ENCODE data around the gene FNIP1.

DNA sequence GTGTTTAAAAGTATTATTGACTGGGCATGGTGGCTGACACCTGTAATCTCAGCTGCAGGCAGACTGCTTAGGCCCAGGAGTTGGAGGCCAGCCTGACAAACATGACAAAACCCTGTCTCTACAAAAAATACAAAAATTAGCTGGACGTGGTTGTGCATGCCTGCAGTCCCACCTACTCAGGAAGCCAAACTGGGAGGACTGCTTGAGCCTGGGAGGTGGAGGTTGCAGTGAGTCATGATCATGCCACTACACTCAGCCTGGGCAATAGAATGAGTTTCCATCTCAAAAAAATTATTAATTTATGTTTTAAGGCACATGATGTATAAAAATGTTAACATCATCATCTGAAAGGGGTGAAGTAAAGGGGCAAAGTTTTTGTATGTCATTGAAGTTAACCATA is 49.7 kb upstream of the FNIP1 start:
- TF ChIP-seq TBP (IDR thresholded peaks at IDR 0.05; ENCODE audit: low read depth, low read length) = no peak
- TF ChIP-seq, protein P1, sequence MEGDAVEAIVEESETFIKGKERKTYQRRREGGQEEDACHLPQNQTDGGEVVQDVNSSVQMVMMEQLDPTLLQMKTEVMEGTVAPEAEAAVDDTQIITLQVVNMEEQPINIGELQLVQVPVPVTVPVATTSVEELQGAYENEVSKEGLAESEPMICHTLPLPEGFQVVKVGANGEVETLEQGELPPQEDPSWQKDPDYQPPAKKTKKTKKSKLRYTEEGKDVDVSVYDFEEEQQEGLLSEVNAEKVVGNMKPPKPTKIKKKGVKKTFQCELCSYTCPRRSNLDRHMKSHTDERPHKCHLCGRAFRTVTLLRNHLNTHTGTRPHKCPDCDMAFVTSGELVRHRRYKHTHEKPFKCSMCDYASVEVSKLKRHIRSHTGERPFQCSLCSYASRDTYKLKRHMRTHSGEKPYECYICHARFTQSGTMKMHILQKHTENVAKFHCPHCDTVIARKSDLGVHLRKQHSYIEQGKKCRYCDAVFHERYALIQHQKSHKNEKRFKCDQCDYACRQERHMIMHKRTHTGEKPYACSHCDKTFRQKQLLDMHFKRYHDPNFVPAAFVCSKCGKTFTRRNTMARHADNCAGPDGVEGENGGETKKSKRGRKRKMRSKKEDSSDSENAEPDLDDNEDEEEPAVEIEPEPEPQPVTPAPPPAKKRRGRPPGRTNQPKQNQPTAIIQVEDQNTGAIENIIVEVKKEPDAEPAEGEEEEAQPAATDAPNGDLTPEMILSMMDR (IDR thresholded peaks at IDR 0.05; ENCODE audit: control extremely low read depth in 1 of 3, insufficient read depth in 1 of 3, low read depth in 1 of 3, low read length in 3 of 3) = no peak
- TF ChIP-seq, protein P2, sequence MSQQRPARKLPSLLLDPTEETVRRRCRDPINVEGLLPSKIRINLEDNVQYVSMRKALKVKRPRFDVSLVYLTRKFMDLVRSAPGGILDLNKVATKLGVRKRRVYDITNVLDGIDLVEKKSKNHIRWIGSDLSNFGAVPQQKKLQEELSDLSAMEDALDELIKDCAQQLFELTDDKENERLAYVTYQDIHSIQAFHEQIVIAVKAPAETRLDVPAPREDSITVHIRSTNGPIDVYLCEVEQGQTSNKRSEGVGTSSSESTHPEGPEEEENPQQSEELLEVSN (IDR thresholded peaks at IDR 0.05) = no peak
- no peak for TF ChIP-seq EZH2 (IDR thresholded peaks at IDR 0.05; ENCODE audit: low read depth, low read length, severe bottlenecking)
- TF ChIP-seq, protein P3, sequence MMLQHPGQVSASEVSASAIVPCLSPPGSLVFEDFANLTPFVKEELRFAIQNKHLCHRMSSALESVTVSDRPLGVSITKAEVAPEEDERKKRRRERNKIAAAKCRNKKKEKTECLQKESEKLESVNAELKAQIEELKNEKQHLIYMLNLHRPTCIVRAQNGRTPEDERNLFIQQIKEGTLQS (IDR thresholded peaks at IDR 0.05; ENCODE audit: insufficient read depth, low read depth, low read length) = no peak
- TF ChIP-seq, protein P4, sequence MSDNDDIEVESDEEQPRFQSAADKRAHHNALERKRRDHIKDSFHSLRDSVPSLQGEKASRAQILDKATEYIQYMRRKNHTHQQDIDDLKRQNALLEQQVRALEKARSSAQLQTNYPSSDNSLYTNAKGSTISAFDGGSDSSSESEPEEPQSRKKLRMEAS (IDR thresholded peaks at IDR 0.05) = no peak
- TF ChIP-seq ASH2L (IDR thresholded peaks at IDR 0.05; ENCODE audit: low read length) = no peak
- no peak for TF ChIP-seq BACH1 (IDR thresholded peaks at IDR 0.05; ENCODE audit: low read length)
- TF ChIP-seq CREB1 (IDR thresholded peaks at IDR 0.05) = no peak
